ENCODE results near the gene BCAS1.

The BCAS1 gene

DNA sequence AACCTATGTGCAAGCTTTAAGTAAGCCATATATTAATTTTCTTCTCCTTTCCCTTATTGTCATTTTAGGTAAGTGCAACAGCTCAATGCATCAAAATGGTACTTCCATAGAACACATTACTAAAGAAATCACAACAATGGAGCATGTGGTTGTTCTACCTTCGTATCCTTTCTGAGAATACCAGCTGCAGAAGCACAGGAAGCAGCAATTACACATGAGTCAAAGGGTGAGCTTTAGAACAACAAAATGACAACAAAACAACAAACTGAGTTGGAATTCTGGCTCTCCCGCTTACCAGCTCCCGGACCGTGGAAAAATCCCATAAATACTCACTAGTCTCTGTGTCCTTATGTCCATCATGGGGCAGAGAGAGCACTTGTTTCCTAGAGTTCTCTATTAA, 108.9 kb downstream of the BCAS1 start:
- no peak for FAIRE-seq
- DNase-seq (ENCODE audit: insufficient read length), result no peak
- TF ChIP-seq POLR2AphosphoS5 (IDR thresholded peaks at IDR 0.05; ENCODE audit: low read depth, low read length) (no peak), POLR2A (IDR thresholded peaks at IDR 0.05; ENCODE audit: low read depth, low read length) (no peak), TAF1 (IDR thresholded peaks at IDR 0.05; ENCODE audit: borderline replicate concordance, low read depth, low read length) (no peak)

DNA sequence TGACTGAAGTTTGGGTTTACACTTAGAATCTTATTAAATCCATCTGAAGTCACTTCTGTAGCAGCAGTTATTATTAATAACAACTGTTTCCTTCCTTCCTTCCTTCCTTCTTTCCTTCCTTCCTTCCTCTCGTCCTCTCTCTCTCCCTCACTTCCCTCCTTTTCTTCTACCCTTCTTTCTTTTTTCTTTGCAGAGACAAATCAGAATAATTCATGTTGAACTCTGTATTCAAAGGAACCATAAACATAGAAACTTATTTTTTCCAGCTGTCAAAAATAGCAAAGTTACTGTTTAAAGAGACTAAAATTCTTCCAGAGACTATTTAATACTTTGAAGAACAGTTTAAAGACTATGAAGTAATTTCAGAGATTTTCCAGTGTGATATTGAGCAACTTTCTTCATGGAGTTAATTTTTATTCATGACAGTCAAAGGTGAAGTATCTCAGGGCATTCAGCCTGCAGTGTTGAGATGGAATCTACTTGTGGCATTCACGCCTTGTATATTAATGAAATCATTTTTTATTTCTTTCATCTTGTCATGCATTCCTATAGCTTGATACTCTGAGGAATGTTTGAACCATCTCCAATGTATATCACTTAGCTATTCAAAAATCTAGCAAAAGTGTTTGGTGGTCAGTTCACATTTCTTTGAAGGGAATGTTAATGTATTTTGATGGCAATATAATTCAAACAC, 109.7 kb downstream of the BCAS1 start:
- TF ChIP-seq TAF1 (IDR thresholded peaks at IDR 0.05; ENCODE audit: borderline replicate concordance, low read depth, low read length), result no peak
- no peak for TF ChIP-seq POLR2A (IDR thresholded peaks at IDR 0.05; ENCODE audit: low read depth, low read length)
- TF ChIP-seq POLR2AphosphoS5 (IDR thresholded peaks at IDR 0.05; ENCODE audit: low read depth, low read length), result no peak
- DNase-seq (ENCODE audit: insufficient read length) (no peak), FAIRE-seq (no peak)

DNA sequence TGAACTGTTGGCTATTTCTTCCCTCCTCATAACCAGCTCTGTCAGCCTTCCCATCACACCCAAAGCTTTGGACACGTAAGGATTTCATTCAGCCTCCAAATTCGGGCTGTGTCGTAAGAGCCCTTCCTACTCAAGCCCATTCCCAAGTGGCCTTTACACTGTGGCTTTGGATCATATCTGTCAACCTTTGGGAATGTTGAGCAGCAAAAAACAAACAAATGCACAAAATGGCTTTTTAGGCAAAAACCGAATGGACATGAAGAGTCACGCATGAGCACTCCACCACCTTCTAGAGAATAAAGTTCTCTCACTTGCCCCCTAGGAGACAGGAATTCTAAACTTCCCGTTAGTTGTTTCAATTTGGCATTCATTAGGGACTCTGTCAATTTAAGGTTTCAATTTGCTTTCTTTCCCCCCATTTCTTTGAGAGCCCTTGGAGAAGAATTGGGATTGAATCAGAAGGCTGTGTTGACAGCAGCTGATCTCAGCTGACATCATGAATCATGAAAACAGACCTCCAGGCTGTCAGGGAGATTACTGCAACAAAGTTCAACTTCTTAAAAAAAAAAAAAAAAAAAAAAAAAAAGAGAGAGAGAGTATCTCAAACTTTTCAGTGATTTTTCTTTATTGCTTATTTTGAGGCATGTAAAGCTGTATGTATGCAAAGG, 110.3 kb downstream of the BCAS1 start:
- no peak for DNase-seq (ENCODE audit: insufficient read length)
- FAIRE-seq, result no peak
- TF ChIP-seq POLR2A (IDR thresholded peaks at IDR 0.05; ENCODE audit: low read depth, low read length) (no peak), TAF1 (IDR thresholded peaks at IDR 0.05; ENCODE audit: borderline replicate concordance, low read depth, low read length) (no peak), POLR2AphosphoS5 (IDR thresholded peaks at IDR 0.05; ENCODE audit: low read depth, low read length) (no peak)

DNA sequence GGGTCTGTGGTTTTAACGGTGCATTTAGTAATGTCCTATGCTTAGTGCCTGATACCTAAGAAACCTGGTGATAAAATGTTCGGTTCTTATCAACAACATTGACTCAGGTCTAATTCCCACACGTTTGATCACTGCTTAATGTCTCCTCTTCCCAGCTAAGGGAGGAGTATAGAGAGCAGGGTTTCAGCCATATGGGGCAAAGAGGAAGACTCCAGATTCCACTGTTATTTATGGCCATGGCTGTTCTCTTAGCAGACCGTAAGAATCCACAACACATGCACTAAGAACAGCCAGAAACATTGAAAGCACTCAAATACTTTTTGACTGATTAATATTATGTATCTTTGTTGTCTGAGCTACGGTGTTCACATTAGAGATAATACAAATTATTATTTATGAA, 112.1 kb downstream of the BCAS1 start:
- TF ChIP-seq POLR2A (IDR thresholded peaks at IDR 0.05; ENCODE audit: low read depth, low read length), result no peak
- TF ChIP-seq TAF1 (IDR thresholded peaks at IDR 0.05; ENCODE audit: borderline replicate concordance, low read depth, low read length), result no peak
- TF ChIP-seq POLR2AphosphoS5 (IDR thresholded peaks at IDR 0.05; ENCODE audit: low read depth, low read length), result no peak
- no peak for FAIRE-seq
- DNase-seq (ENCODE audit: insufficient read length), result no peak

DNA sequence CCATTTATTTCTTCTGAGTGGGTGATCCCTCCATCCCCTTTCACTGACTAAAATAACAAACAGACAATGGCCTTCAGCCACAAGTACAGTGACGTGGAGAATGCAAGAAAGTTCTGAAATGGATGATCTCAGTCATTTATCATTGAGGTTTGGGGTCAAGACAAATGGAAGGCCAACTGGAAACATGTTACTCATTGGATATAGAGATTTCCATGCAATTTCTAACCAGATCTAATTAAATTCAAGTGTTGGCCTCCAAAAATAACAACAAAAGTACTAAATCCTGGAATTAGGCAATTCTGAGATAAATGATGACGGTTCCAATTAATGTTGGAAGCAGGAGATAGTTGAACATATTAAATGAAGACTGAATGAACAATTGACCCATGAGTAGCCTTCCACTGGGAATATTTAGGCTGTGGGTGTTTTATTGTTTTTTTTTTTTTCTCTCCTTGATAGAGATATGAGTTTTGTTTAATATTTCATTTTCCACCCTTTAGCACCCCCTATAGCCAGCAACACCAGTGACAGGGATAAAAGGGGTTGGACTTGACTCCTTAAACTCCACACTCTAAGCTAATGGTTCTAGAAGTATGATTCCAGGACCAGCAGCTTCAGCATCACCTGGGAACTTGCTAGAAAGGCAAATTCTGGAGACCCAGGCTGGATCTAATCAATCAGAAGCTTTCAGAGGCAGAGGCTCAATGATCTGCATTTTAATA, 112.8 kb downstream of the BCAS1 start:
- DNase-seq (ENCODE audit: insufficient read length) (no peak), FAIRE-seq (no peak)
- TF ChIP-seq POLR2A (IDR thresholded peaks at IDR 0.05; ENCODE audit: low read depth, low read length), result no peak
- TF ChIP-seq TAF1 (IDR thresholded peaks at IDR 0.05; ENCODE audit: borderline replicate concordance, low read depth, low read length), result no peak
- no peak for TF ChIP-seq POLR2AphosphoS5 (IDR thresholded peaks at IDR 0.05; ENCODE audit: low read depth, low read length)

DNA sequence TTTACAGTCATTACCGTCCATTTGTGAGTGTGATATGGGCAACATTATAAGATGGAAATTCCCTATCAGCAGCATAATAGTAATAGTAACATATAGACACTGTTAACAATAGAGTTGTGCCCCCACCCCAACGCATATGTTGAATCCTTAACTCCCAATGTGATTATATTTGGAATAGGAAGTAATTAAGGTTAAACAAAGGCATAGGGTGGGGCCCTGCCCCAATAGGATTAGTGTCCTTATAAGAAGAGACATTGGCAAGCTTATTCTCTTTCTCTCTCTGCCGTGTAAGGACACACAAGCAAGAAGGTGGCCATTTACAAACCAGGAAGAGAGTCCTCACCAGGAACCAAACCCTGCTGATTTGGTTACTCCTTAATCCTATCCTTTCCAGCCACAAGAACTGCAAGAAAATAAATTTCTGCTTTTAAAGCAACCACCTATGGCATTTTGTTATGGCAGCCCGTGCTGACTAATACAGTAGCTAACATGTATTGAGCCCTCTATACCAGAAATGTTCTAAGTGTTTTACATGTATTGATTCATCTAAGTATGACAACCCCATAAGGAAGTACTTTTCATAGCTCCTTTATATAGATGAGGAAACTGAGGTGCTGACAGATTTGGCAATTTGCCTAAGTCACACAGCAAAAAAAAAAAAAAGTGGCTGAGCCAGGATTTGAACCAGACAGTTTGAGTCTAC, 114.2 kb downstream of the BCAS1 start:
- DNase-seq (ENCODE audit: insufficient read length) (no peak), FAIRE-seq (no peak)
- TF ChIP-seq TAF1 (IDR thresholded peaks at IDR 0.05; ENCODE audit: borderline replicate concordance, low read depth, low read length) (no peak), POLR2A (IDR thresholded peaks at IDR 0.05; ENCODE audit: low read depth, low read length) (no peak), POLR2AphosphoS5 (IDR thresholded peaks at IDR 0.05; ENCODE audit: low read depth, low read length) (no peak)

DNA sequence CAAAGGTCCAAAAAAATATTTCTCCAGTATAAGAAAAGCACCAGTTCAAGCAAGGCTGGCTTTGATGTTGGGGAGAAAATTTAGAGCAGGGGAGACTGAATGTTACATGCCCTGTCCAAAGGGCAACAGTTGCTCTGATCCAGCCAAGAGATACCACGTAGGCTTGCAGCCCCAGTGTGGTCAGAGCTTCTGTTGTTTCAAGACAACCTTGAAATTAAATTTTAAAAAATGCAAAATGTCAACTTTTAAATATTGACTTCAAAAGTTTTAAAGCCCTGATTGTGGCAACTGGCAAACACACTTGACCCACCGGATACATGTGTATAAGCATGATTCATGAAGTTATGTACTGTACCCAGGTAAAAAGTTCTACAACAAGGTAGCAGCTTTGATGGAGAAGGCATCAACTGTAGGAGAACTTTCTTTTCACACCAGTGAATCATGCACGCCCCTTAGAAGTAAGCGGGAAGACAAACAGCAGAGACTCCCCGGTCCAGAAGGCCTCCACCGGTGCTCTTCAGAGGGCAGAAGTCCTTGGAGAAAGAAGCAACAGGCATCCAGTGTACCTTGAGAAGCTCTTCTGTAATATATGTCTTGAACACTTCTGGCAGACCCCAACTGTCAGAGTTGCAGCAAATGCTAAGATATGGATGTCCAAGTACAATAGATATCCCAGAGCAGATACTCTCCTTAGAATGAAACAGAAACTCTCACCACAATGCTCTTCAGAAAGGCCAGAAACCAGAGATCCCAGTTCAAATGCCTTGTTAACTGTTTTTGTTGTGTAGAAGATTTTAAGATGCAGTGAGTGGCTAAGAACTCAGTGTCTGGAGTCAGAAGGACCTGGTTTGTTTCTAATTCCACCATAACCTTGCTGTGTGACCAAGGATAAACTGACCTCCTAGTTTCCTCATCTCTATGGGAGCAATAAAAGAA, 115.4 kb downstream of the BCAS1 start:
- FAIRE-seq, result no peak

DNA sequence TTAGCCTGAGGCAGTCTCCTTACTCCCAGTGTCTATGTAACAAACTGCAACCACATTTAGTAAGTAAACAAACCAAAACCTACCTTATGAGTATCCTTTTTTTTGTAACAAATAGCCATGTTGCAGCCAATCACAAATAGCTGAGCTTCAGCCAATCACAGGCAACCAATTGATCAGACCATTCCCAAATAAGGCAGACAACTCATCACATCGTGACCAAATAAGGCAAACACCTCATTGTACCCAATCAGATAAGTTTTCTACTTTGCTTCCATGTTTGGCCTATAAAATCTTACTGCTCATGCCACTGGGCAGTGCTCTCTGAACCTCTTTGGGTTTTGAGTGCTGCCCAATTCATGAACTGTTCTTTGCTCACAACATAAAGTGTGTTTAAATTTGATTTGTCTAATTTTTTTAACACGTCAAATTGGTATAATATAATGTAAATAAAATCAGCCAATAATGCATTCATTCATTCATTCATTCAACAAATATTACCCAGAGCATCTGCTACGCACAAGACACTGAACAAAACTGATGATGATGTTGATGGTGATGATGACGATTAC, 117.8 kb downstream of the BCAS1 start:
- FAIRE-seq (no peak), DNase-seq (ENCODE audit: insufficient read length) (no peak)
- TF ChIP-seq TAF1 (IDR thresholded peaks at IDR 0.05; ENCODE audit: borderline replicate concordance, low read depth, low read length), result no peak
- no peak for TF ChIP-seq POLR2AphosphoS5 (IDR thresholded peaks at IDR 0.05; ENCODE audit: low read depth, low read length)
- no peak for TF ChIP-seq POLR2A (IDR thresholded peaks at IDR 0.05; ENCODE audit: low read depth, low read length)

More for the DNA sequence above, 115.4 kb downstream of the BCAS1 start:
- TF ChIP-seq POLR2AphosphoS5 (IDR thresholded peaks at IDR 0.05; ENCODE audit: low read depth, low read length) (no peak), POLR2A (IDR thresholded peaks at IDR 0.05; ENCODE audit: low read depth, low read length) (no peak), TAF1 (IDR thresholded peaks at IDR 0.05; ENCODE audit: borderline replicate concordance, low read depth, low read length) (no peak)
- no peak for DNase-seq (ENCODE audit: insufficient read length)

DNA sequence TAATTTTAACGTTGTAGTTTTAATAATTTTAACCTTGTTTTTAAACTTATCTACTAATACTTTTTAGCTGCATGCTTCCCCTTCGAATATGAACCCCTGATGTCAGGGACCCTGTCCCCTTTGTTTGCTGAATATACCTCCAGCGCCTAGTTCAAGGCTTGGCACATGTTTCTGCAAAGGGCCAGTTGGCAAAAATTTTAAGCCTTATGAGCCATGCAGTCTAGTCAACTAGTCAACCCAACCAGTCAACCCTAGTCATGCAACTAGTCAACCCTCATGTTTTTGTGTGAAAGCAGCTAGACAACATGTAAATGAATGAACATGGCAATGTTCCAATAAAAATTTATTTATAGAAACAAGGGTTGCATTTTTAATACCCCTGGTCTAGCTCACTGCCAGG, 119.8 kb downstream of the BCAS1 start:
- DNase-seq (ENCODE audit: insufficient read length), result no peak
- no peak for FAIRE-seq
- TF ChIP-seq POLR2AphosphoS5 (IDR thresholded peaks at IDR 0.05; ENCODE audit: low read depth, low read length) (no peak), POLR2A (IDR thresholded peaks at IDR 0.05; ENCODE audit: low read depth, low read length) (no peak), TAF1 (IDR thresholded peaks at IDR 0.05; ENCODE audit: borderline replicate concordance, low read depth, low read length) (no peak)

DNA sequence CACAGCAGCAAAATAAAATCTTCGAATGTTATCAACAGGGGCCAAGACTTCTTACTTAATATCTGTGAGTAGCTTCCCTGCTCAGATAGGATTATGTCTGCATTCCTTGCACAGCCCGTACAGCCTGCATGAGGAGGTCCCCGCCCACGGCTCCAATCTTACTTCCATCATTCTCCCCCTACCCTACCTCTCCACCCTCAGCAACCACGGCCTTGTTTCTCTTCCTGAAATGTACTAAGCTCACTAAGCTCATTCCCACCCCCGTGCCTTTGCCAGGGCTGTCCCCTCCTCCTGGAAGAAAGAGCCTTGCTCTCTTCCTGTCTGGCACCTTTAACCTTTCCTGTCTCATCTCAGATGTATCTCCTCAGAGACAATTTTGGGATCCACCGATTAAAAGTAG, 120.4 kb downstream of the BCAS1 start:
- DNase-seq (ENCODE audit: insufficient read length) (no peak), FAIRE-seq (no peak)
- TF ChIP-seq POLR2A (IDR thresholded peaks at IDR 0.05; ENCODE audit: low read depth, low read length), result no peak
- TF ChIP-seq TAF1 (IDR thresholded peaks at IDR 0.05; ENCODE audit: borderline replicate concordance, low read depth, low read length), result no peak
- TF ChIP-seq POLR2AphosphoS5 (IDR thresholded peaks at IDR 0.05; ENCODE audit: low read depth, low read length), result no peak

Measured in GM12892 (cell line).